Right atrium auricular region (tissue), 2 donors: ENCODE measurements around the gene FAM187B. TPM values are rescaled to one million over a fixed set of nuclear protein-coding genes. Genes with fewer than 3 reads are reported as not detected.
"Not testable (repeated sequence)": the region's sequence is repeated elsewhere in the genome, so short reads cannot be mapped to it uniquely, and the experiment has no call there.

ENCODE experiments used
- DNase-seq: peaks from one replicate; pipeline ENCODE4 v3.0.0-alpha.2; 2019; ENCODE audit warnings: low spot score
- H3K27ac ChIP-seq, 2 donors: fragments of 200-600 bp; sonication (generic); 1 replicate in 1 of 2; 2 replicates in 1 of 2; pipeline ENCODE4 v1.5.1; 2016 to 2019
- H3K27me3 ChIP-seq, 2 donors: fragments of 200-600 bp; sonication (generic); one replicate each; pipeline versions ENCODE4 v1.5.1 to v1.6.0; 2017 to 2019
- H3K36me3 ChIP-seq: fragments of 200-600 bp; sonication (generic); one replicate; pipeline ENCODE4 v1.5.1; 2016
- H3K4me1 ChIP-seq, 2 donors: fragments of 200-600 bp; sonication (generic); one replicate each; pipeline versions ENCODE4 v1.5.1 to v1.6.0; 2017 to 2019
- H3K4me3 ChIP-seq, 2 donors: fragments of 200-600 bp; sonication (generic); 1 replicate in 1 of 2; 2 replicates in 1 of 2; pipeline ENCODE4 v1.5.1; 2017 to 2019; ENCODE audit warnings: mild to moderate bottlenecking in 1 of 2, moderate library complexity in 1 of 2
- H3K9me3 ChIP-seq, 2 donors: fragments of 200-600 bp; sonication (generic); one replicate each; pipeline ENCODE4 v1.5.1; 2019
- CTCF ChIP-seq, 2 donors: fragments of 200-600 bp; sonication (generic); IDR thresholded peaks; one replicate each; pipeline ENCODE4 v1.5.1; 2019; ENCODE audit warnings: antibody characterized with exemption in 2 of 2
- total RNA-seq, 2 donors: library from RNA; depleted of rRNA; stranded (reverse); fragments of >200 nt; gene quantifications; one replicate each; pipeline ENCODE4 v1.1.0, GENCODE V29; 2016

The FAM187B gene
- total RNA-seq, 2 donors from 2014 or later, result not detected

GRCh38 chr19:35240327-35240726 is 11.8 kb upstream of the FAM187B start:
- H3K27ac ChIP-seq, result no peak overlapping the region
- no peaks in the 10 kb centered on the region for H3K27me3 ChIP-seq

GRCh38 chr19:35239597-35239996 is 11.1 kb upstream of the FAM187B start:
- peaks cover 7 to 14% of the 10 kb centered on the region in 2 donors for H3K9me3 ChIP-seq
- not testable (repeated sequence) for H3K36me3 ChIP-seq, H3K4me3 ChIP-seq, DNase-seq, H3K27ac ChIP-seq, H3K27me3 ChIP-seq, H3K4me1 ChIP-seq

More at GRCh38 chr19:35240327-35240726, 11.8 kb upstream of the FAM187B start:
- peak; percentile 9 for DNase-seq
- Histone ChIP-seq H3K36me3 (no peaks in the 10 kb centered on the region), H3K4me3 (no peak overlapping the region), H3K4me1 (no peaks in the 10 kb centered on the region), H3K9me3 (peaks cover 7 to 11% of the 10 kb centered on the region in 2 donors)
- TF ChIP-seq CTCF (IDR thresholded peaks at IDR 0.05), result no peak

GRCh38 chr19:35236638-35237400 is 8.3 kb upstream of the FAM187B start:
- DNase-seq, result peak; percentile 26
- no peak for TF ChIP-seq CTCF (IDR thresholded peaks at IDR 0.05)
- no peaks in the 10 kb centered on the region for H3K4me1 ChIP-seq
- H3K9me3 ChIP-seq, result peaks cover 7 to 14% of the 10 kb centered on the region in 2 donors
- H3K27ac ChIP-seq, result no peak overlapping the region
- no peaks in the 10 kb centered on the region for H3K27me3 ChIP-seq
- no peaks in the 10 kb centered on the region for H3K36me3 ChIP-seq
- no peak overlapping the region for H3K4me3 ChIP-seq

GRCh38 chr19:35232912-35233311 is 4.4 kb upstream of the FAM187B start:
- H3K36me3 ChIP-seq, result no peaks in the 10 kb centered on the region
- H3K4me3 ChIP-seq, result no peak overlapping the region
- no peaks in the 10 kb centered on the region for H3K4me1 ChIP-seq
- DNase-seq, result peak; percentile 4
- TF ChIP-seq CTCF (IDR thresholded peaks at IDR 0.05), result no peak
- no peak overlapping the region for H3K27ac ChIP-seq
- H3K9me3 ChIP-seq, result peaks cover 0 to 3% of the 10 kb centered on the region in 2 donors
- H3K27me3 ChIP-seq, result no peaks in the 10 kb centered on the region

- TF ChIP-seq CTCF (IDR thresholded peaks at IDR 0.05), result no peak
- no peak overlapping the region for H3K4me3 ChIP-seq
- H3K27ac ChIP-seq, result no peak overlapping the region
- no peaks in the 10 kb centered on the region for H3K36me3 ChIP-seq
- no peaks in the 10 kb centered on the region for H3K27me3 ChIP-seq
- no peaks in the 10 kb centered on the region for H3K4me1 ChIP-seq
- DNase-seq, result peak; percentile 38
- H3K9me3 ChIP-seq, result peaks cover 0 to 3% of the 10 kb centered on the region in 2 donors
These were observed 3.6 kb upstream of the FAM187B start for GRCh38 chr19:35231956-35232645.

- TF ChIP-seq CTCF (IDR thresholded peaks at IDR 0.05), result no peak
- H3K4me3 ChIP-seq, result no peak overlapping the region
- H3K27me3 ChIP-seq, result no peaks in the 10 kb centered on the region
- peaks cover 0 to under 1% of the 10 kb centered on the region in 2 donors for H3K9me3 ChIP-seq
- no peaks in the 10 kb centered on the region for H3K36me3 ChIP-seq
- peak; percentile 21 for DNase-seq
- H3K27ac ChIP-seq, result no peak overlapping the region
- H3K4me1 ChIP-seq, result peaks cover 0 to 7% of the 10 kb centered on the region in 2 donors
These were observed 1.1 kb upstream of the FAM187B start for GRCh38 chr19:35229601-35230000.
